ENCODE results near the gene CALML3. TPM values are rescaled to one million over a fixed set of nuclear protein-coding genes. Genes with fewer than 3 reads are reported as not detected.

Gene CALML3
- total RNA-seq, 1 experiment from 2014 or later, result not detected

DNA sequence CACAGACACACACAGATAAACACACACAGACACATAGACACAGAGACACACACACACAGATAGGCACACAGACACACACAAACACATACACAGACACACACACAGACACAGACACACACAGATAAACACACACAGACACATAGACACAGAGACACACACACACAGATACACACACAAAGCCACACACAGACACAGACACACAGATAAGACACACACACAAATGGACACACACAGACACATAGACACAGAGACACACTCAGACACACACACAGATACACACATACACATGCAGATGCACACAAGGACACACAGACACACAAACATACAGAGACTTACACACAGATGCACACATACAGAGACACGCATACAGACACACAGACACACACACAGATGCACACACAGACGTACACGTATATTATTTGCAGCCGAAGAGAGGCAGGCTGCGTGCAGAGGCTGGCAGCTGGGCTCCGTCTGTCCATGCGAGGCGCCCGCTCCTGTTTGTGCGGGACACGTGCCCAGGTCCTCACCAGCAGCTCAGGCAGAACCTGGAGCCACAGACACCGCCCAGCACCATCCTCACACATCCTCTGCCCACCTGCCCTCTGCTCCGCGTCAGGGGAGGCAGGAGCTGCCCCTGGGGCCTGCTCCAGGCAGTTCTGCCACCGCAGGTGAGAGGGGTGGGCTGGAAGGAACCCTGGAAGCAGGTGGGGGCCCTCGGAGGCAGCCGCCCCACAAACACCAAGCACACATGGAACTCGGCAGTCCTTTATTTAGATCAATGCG, 26.6 kb upstream of the CALML3 start:
- Histone ChIP-seq H3K4me3 (ENCODE audit: insufficient read depth, low read depth, low read length) (no peak overlapping the region), H3K36me3 (replicated peaks; ENCODE audit: control insufficient read depth, insufficient read depth, low read length) (no peaks in the 10 kb centered on the region), H3K27me3 (ENCODE audit: control insufficient read depth, insufficient read depth, low read length) (no peaks in the 10 kb centered on the region)
- no peak for DNase-seq

GRCh38 chr10:5498791-5499492, 25.8 kb upstream of the CALML3 start:
- Histone ChIP-seq H3K4me3 (ENCODE audit: insufficient read depth, low read depth, low read length) (no peak overlapping the region), H3K27me3 (ENCODE audit: control insufficient read depth, insufficient read depth, low read length) (no peaks in the 10 kb centered on the region), H3K36me3 (replicated peaks; ENCODE audit: control insufficient read depth, insufficient read depth, low read length) (no peaks in the 10 kb centered on the region)
- DNase-seq, result no peak

DNA sequence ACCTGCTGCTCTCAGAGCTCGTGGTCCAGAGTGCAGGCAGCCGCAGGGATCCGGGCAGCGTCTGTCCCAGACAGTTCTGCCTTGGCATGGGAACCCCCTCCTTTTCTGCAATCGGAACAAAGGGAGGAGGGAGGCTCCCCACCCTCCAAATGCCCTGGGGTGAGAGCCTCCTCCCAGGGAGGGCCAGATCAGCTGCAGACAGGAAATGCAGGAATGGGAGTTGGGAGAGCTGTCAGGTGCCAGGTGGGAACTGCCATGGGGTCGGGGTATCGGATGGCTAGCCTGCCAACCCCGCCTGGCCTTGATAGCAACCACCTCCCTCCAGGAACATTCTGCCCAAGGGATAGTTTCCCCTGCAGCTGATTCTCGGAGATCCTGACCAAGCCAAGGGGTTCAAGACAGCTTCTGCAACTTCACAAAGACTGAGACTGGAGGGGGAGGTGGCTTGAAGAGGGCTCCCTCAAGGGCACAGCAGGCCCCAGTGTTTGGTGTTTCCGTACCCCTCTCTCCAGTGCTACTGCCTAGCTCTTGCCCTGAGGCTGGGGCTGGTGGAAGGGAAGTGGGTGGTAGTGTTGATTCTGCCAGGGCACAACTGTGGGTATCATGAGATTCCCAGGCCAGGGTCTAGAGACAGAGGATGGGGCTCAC, 25.1 kb upstream of the CALML3 start, which contains the start of gene CALML5:
Gene CALML5, minus strand, starts transcription at position 78 of the 648 bp plus-strand sequence. CDS start 132 bp downstream, outside the sequence.
- DNase-seq, result no peak
- Histone ChIP-seq H3K36me3 (replicated peaks; ENCODE audit: control insufficient read depth, insufficient read depth, low read length) (no peaks in the 10 kb centered on the region), H3K4me3 (ENCODE audit: insufficient read depth, low read depth, low read length) (no peak within 1 kb of the TSS), H3K27me3 (ENCODE audit: control insufficient read depth, insufficient read depth, low read length) (no peaks in the 10 kb centered on the region)

DNA sequence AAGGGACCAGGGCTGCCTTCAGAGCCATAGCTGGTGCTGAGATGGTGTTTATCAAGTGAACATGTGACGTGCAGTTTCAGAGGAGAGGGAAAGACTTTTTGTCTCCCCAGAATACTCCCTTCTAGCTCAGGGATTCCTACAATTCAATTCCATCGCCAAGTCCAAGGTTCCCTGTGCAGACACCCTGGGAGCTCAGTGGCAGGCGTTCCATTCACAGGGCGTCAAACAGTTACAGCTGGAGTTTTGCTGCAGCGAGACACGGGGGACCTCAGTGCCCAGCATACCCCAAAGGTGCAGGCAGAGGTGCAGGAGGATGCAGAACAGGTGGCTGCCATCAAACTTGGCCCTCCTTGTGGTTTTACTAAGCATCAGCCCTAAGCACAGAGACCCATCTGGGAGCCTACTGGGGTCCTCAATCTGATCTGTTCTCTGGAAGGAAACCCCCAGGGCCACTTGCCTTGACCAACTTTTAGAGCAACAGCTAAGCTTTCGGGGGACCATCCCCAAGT, 24.5 kb upstream of the CALML3 start:
- Histone ChIP-seq H3K36me3 (replicated peaks; ENCODE audit: control insufficient read depth, insufficient read depth, low read length) (no peaks in the 10 kb centered on the region), H3K27me3 (ENCODE audit: control insufficient read depth, insufficient read depth, low read length) (no peaks in the 10 kb centered on the region), H3K4me3 (ENCODE audit: insufficient read depth, low read depth, low read length) (no peak overlapping the region)
- DNase-seq, result no peak

GRCh38 chr10:5500910-5501309, 23.9 kb upstream of the CALML3 start:
- H3K4me3 ChIP-seq (ENCODE audit: insufficient read depth, low read depth, low read length), result no peak overlapping the region
- no peaks in the 10 kb centered on the region for H3K27me3 ChIP-seq (ENCODE audit: control insufficient read depth, insufficient read depth, low read length)
- DNase-seq, result no peak
- H3K36me3 ChIP-seq (replicated peaks; ENCODE audit: control insufficient read depth, insufficient read depth, low read length), result no peaks in the 10 kb centered on the region

- Histone ChIP-seq H3K4me3 (ENCODE audit: insufficient read depth, low read depth, low read length) (no peak overlapping the region), H3K27me3 (ENCODE audit: control insufficient read depth, insufficient read depth, low read length) (no peaks in the 10 kb centered on the region)
- no peak for DNase-seq
These were observed 22.7 kb upstream of the CALML3 start for GRCh38 chr10:5502061-5502521.

DNA sequence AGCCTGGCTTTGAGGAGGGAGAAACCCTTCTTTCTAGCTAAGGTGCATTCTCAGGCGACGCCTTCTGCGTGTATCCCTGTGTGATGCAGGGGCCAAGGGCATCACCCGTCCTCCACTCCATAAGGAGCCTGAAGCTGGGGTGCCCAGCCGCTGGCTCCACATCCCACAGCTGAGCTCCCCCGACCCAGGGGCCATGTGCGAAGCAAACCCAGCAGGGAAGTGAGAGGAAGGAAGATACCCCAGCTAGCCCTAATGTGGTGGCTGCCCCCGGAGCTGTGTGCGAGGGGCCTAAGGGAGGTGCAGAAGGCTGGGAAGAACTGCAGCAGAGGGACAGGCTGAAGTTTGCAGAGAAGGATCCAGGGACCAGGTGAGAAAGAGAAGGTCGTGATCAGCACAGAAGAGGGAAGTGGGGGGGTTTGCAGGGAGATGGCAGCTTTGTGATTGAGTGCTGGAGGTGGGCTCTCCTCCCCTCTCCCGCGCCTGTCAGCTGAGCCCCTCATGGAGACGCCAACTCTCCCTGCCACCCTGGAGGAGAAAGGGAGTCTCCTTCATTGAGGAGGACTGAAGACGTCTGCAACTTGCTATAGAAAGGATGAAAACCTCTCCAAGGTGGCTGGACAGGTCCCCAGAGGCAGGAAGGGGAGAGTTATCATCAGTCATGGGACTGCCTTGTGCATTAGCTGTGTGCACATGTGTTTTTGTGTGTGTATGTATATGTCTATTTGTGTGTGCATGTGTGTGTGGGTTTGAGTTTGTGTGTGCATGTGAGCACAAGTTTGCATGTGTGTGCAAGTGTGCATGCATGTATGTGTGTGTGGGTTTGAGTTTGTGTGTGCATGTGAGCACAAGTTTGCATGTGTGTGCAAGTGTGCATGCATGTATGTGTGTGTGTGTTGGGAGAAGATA, 21.9 kb upstream of the CALML3 start:
- no peaks in the 10 kb centered on the region for H3K36me3 ChIP-seq (replicated peaks; ENCODE audit: control insufficient read depth, insufficient read depth, low read length)
- H3K4me3 ChIP-seq (ENCODE audit: insufficient read depth, low read depth, low read length), result no peak overlapping the region
- DNase-seq, result no peak

More at GRCh38 chr10:5502061-5502521, 22.7 kb upstream of the CALML3 start:
- H3K36me3 ChIP-seq (replicated peaks; ENCODE audit: control insufficient read depth, insufficient read depth, low read length), result no peaks in the 10 kb centered on the region

DNA sequence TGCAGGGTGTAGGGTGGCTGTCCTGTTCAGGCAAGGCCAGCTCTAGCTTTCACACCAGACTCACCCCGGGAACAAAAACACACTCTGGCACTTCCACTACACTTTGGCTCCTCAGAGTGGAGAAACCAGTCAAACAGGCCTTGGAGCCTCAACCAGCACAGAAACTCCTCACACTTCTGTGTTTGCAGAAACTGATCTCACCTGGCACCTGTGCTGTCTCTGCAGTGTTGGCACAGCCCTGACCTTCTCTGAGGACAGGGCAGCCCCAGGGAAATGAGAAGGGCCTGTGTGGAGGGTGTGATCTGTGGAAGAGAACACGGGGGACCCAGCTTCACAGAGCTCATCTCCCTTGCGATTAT, 21.3 kb upstream of the CALML3 start:
- no peak overlapping the region for H3K4me3 ChIP-seq (ENCODE audit: insufficient read depth, low read depth, low read length)

More for the DNA sequence above, 21.9 kb upstream of the CALML3 start:
- H3K27me3 ChIP-seq (ENCODE audit: control insufficient read depth, insufficient read depth, low read length), result no peaks in the 10 kb centered on the region

GRCh38 chr10:5504146-5505072, 20.4 kb upstream of the CALML3 start:
- no peaks in the 10 kb centered on the region for H3K36me3 ChIP-seq (replicated peaks; ENCODE audit: control insufficient read depth, insufficient read depth, low read length)
- no peaks in the 10 kb centered on the region for H3K27me3 ChIP-seq (ENCODE audit: control insufficient read depth, insufficient read depth, low read length)
- DNase-seq, result no peak
- H3K4me3 ChIP-seq (ENCODE audit: insufficient read depth, low read depth, low read length), result no peak overlapping the region

More for the DNA sequence above, 21.3 kb upstream of the CALML3 start:
- no peaks in the 10 kb centered on the region for H3K27me3 ChIP-seq (ENCODE audit: control insufficient read depth, insufficient read depth, low read length)
- H3K36me3 ChIP-seq (replicated peaks; ENCODE audit: control insufficient read depth, insufficient read depth, low read length), result no peaks in the 10 kb centered on the region
- DNase-seq, result no peak

- no peaks in the 10 kb centered on the region for H3K36me3 ChIP-seq (replicated peaks; ENCODE audit: control insufficient read depth, insufficient read depth, low read length)
- no peaks in the 10 kb centered on the region for H3K27me3 ChIP-seq (ENCODE audit: control insufficient read depth, insufficient read depth, low read length)
- no peak overlapping the region for H3K4me3 ChIP-seq (ENCODE audit: insufficient read depth, low read depth, low read length)
- DNase-seq, result no peak
These were observed 18.5 kb upstream of the CALML3 start for GRCh38 chr10:5506246-5506645.

DNA sequence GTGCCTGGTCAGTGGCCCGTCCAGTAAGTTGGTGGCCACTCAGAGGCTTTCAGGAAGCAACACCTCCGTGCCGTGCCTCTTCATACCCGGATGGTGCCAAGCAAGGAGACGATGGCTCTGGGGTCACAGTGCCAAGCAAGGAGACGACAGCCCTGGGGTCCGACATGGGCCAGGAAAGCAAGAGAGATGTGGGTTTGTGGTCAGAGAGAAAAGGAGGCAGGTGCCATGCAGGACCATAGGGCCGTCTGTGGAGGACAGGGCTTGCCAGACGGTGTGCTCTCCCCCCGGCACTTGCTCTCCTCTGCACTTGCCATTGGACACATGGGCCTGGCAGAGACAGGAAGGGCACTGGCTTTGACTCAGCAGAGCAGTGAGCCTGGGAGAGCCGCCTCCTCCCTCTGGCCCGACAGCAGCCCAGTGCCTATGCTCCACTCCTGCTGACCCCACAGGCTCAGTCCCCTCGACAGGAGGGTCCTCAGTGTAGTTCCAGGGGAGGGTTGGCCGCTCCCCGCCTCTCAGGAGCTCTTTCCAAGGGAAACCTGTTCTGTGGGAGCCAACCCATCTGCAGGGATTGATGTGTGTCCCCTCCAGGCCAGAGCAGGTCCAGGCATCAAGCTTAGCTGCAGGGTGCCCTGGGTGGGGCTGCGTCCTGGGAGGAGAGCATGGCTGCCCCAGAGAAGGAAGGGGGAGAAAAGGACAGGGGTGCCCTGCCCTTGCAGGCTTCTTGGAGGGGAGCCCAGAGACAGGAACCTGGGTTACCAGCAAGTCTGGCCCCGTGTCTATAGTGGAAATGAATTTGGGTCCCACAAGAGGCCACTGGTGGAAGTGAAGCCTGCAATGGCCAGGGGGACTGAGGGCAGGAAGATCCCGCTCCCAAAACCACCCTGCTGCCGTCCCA, 17.8 kb upstream of the CALML3 start:
- no peak for DNase-seq
- Histone ChIP-seq H3K36me3 (replicated peaks; ENCODE audit: control insufficient read depth, insufficient read depth, low read length) (no peaks in the 10 kb centered on the region), H3K27me3 (ENCODE audit: control insufficient read depth, insufficient read depth, low read length) (no peaks in the 10 kb centered on the region), H3K4me3 (ENCODE audit: insufficient read depth, low read depth, low read length) (no peak overlapping the region)

DNA sequence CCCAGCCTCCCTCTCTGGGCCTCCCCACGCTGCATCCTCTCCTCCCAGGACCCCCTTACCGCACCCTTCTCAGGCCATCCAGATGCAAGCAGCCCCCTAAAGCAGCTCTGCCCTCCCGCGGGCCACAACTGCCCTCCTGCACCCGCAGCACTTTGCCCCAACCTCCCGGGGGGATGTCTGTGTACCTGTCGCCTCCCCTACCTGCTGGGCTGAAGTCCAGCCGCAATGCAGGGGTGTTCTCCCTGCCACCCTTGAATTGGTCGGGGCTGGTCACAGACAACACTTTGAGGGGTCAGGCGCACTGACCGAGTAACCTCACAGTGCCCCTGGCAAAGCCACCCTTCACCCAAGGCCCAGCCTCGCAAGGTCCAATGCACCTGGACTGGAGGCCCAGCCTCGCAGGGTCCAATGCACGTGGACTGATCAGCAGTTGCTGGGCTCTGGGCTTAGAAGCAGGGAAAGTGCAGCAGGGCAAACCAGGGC, 17.1 kb upstream of the CALML3 start:
- Histone ChIP-seq H3K4me3 (ENCODE audit: insufficient read depth, low read depth, low read length) (no peak overlapping the region), H3K36me3 (replicated peaks; ENCODE audit: control insufficient read depth, insufficient read depth, low read length) (no peaks in the 10 kb centered on the region), H3K27me3 (ENCODE audit: control insufficient read depth, insufficient read depth, low read length) (no peaks in the 10 kb centered on the region)
- DNase-seq, result no peak
